HG03342 (cell line): ENCODE results near the gene BMPR1B.

Experiments used
- ATAC-seq: cut with Tn5 transposase; IDR thresholded peaks from one replicate; pipeline ENCODE4 v1.9.1; 2021; ENCODE audit warnings: mild to moderate bottlenecking, moderate library complexity; ENCODE audit not compliant: unreplicated experiment

BMPR1B gene

GRCh38 chr4:94905511-94905910 lies 147.8 kb downstream of the BMPR1B start:
- ATAC-seq: no peak

GRCh38 chr4:94909645-94910044 lies 151.9 kb downstream of the BMPR1B start:
- no peak for ATAC-seq

GRCh38 chr4:94911106-94911505 lies 153.4 kb downstream of the BMPR1B start:
- no peak for ATAC-seq

GRCh38 chr4:94912606-94913005 lies 154.9 kb downstream of the BMPR1B start:
- no peak for ATAC-seq

DNA sequence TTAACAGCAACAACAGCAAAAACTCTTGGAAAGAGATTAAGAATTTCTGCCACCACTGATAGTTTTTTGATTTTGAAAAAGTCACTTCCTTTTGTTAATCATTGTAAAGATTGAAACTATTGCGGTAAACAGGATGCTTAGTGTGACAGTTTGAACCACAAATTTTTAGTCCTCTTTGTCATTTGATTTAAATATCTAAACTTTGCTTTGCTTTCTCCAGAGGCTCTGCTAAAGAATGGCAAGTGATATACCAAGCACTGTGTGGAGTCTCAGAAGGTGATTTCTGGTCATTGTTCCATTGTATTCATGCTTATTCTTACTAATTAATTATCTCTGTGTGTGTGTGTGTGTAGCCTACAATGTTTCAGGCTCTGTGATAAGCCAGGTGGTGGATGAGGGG lies 155.6 kb downstream of the BMPR1B start:
- ATAC-seq: peak; percentile 85

- no peak for ATAC-seq
Measured at GRCh38 chr4:94917146-94917545, 159.4 kb downstream of the BMPR1B start.

- ATAC-seq: no peak
Measured at GRCh38 chr4:94918543-94918942, 160.8 kb downstream of the BMPR1B start.

- no peak for ATAC-seq
Measured at GRCh38 chr4:94920369-94920768, 162.6 kb downstream of the BMPR1B start.

DNA sequence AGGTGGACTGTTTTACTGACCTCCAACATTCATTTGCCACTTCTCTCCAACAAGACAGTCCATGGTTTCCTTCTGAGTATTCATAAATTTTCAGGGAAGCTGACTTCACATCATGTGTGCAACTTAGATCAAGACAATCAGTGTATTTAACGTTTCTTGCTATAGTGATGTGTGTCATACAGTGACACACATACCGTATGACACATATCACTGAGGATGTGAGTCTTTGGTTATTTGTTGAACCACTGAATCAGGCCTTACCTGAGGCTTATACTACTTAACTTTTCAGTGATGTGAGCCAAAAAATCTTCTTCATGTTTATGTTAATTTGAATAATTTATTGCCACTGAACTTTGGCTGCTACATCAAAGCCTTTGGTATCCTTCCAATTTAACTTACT lies 166.8 kb downstream of the BMPR1B start:
- no peak for ATAC-seq

GRCh38 chr4:94925764-94926347 lies 168.1 kb downstream of the BMPR1B start:
- ATAC-seq: no peak

DNA sequence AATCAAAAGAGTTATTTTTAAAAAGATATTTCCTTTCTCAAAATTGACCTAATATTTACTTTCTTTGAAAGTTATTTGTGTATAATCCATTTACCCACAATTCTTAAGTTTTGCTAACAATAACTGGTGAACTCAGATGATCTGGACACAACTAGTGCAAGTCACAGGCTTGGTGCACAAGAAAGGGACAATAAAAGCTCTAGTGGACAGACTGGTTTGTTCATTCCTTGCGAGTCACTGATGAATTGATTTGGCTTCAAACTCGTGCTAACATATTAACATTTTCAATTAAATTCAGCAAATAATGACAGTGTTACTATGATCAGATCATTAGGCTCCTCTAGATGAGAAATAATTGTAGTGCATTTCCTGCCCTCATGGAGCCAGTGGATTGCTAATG lies 169.2 kb downstream of the BMPR1B start:
- no peak for ATAC-seq

GRCh38 chr4:94927696-94928095 lies 169.9 kb downstream of the BMPR1B start:
- no peak for ATAC-seq

DNA sequence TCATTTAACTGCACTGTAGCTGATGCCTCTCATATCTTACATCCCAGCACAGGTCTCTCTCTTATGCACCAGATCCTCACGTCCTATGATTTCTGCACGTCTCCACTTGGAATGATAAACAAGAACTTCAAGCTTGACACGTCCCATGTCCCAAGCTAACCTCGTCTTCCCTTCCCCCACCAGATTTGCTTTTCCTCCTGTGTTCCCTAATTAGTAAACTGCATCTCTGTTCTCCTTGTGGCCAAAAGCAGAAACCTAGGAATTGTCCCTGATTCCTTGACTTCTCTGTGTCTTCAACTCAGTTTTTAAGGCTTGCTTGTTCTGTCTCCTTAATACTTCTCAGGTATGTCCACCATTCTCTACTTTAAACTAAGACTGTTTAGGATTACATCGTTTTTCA lies 171.9 kb downstream of the BMPR1B start:
- no peak for ATAC-seq

GRCh38 chr4:94931626-94932025 lies 173.9 kb downstream of the BMPR1B start:
- ATAC-seq: no peak

- no peak for ATAC-seq
Measured at GRCh38 chr4:94932366-94932765, 174.6 kb downstream of the BMPR1B start.

GRCh38 chr4:94933799-94934198 lies 176.0 kb downstream of the BMPR1B start:
- ATAC-seq: no peak

- ATAC-seq: no peak
Measured at GRCh38 chr4:94934201-94934600, 176.4 kb downstream of the BMPR1B start.

DNA sequence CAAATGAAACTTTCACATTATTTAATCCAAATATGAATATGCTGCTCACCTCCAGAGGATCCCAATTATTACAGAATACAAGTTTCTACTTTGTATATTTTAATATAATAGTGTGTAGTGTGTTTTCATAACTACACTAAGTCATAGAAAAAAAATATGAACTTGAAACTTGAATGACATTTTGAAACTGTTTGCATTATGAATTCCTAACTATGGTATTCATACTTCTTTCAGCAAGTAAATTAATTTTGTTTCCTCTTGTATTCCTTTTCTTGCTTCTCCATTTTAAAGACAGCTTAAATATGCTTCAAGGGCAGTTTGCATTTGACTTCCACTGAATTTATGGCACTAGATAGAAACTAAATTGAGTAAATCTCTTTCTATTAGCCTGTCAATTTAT lies 177.1 kb downstream of the BMPR1B start:
- ATAC-seq: no peak

DNA sequence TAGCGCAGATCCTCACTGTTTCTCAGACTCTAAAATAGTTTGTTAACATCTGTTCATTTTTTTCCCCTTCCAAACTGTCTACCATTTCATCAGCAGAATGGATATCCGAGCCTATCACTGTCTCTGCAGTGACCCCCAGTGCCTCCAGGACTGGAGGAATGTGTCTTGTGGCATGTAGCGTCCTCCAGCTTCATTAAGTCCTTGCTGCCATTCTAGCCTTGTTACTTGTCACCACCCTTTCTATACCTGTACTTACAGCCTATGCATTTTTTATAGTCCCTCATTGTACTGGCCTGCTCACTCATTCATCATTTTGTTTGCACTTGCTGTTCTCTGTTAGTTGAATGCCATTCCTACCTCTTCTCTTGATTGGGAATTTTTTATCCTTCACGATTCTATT lies 179.1 kb downstream of the BMPR1B start:
- ATAC-seq: no peak

GRCh38 chr4:94939791-94940519 lies 182.2 kb downstream of the BMPR1B start:
- ATAC-seq: no peak

DNA sequence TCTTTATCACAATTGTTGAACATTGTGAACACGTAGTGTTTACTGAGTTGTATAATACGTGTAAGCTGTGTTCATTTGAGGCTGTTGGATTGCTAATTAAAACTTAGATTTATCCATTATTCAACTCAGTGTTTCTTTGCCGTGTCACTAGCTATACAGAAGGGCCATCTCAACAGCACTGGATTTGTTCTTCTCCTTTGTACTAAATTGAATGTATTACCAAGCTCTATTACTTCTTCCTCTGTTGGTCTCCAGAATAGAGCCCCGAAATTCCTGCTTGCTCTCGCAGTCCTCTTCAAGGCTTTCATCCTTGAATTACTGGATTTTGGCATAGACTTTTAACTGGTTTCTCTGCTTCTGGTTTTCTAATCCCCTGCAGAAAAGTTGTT lies 182.8 kb downstream of the BMPR1B start:
- ATAC-seq: no peak

DNA sequence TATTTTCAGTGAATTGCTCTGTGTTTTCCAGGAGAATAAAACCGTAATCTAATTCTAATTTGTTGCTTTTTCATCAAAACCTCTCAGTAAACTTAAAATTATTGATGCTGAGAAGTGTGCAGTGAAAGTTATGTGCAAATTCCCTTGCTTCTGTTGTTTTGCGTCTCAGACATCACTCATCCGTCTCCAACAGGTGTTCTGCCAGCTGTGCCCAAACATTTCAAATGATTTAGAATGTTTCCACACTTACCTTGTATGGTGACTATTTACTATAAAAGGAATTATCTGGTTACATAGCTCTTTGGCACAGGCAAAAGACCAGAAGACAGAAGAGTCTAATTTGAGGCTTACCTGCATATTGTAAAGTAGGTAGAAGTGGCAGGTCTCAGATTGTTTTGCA lies 184.0 kb downstream of the BMPR1B start:
- ATAC-seq: no peak

DNA sequence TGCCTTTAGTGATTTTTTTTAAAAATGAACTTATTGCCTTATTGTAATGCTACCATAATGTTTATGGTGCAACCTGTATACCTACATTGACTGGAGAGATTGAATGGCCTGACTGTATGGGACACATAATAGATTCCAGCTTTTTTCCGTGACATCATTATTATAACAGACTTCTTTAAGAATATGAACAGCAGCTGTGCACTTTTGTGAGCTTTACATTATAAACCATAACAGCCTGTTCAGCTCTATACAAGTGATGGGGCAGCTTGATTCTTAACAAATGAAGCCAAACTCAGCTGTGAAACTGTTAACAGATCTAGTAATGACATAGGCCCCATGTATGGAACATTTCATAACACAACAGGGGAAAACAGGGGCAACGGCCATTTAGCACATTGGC lies 187.0 kb downstream of the BMPR1B start:
- ATAC-seq: no peak
